PFSK-1 (cell line): Measurements from ENCODE around the gene SERPINA10.

Experiments
- FOXP2 ChIP-seq: optimal IDR thresholded peaks from 2 replicates; pipeline ENCODE3; 2011; ENCODE audit warnings: borderline replicate concordance, control low read depth, inconsistent platforms; ENCODE audit not compliant: insufficient read depth; ENCODE audit errors: extremely low read length, extremely low read depth
- POLR2AphosphoS5 ChIP-seq: IDR thresholded peaks from 2 replicates; pipeline ENCODE4 v1.6.1; 2012; ENCODE audit warnings: low read depth, mild to moderate bottlenecking, control low read depth, low read length, moderate library complexity
- REST ChIP-seq, 2 experiments: IDR thresholded peaks; 2 replicates each; pipeline versions ENCODE4 v1.6.1 to v1.8.0; 2011 to 2012; ENCODE audit warnings: low read depth in 2 of 2, low read length in 2 of 2, control low read depth in 1 of 2, inconsistent platforms in 1 of 2, mild to moderate bottlenecking in 1 of 2, moderate library complexity in 1 of 2; ENCODE audit not compliant: insufficient read depth in 1 of 2
- SIN3A ChIP-seq: IDR thresholded peaks from 2 replicates; pipeline ENCODE4 v1.6.1; 2012; ENCODE audit warnings: mild to moderate bottlenecking, low read length, moderate library complexity, borderline replicate concordance; ENCODE audit not compliant: insufficient read depth
- TAF1 ChIP-seq: IDR thresholded peaks from 2 replicates; pipeline ENCODE4 v1.6.1; 2012; ENCODE audit warnings: low read length, control low read depth, borderline replicate concordance; ENCODE audit not compliant: insufficient read depth

GRCh38 chr14:94321421-94322271 is 28.6 kb upstream of the SERPINA10 start:
- TF ChIP-seq SIN3A (no peak), POLR2AphosphoS5 (no peak), REST (IDR thresholded peaks at IDR 0.05; ENCODE audit: insufficient read depth in 1 of 2, low read depth in 2 of 2, low read length in 2 of 2) (no peak), TAF1 (no peak), FOXP2 (no peak)
